MM.1S (cell line): ENCODE measurements around the gene C11orf91.

Experiments used
- EZH2 ChIP-seq: fragments of 300-600 bp; sonication (generic); optimal IDR thresholded peaks from 2 replicates; pipeline ENCODE3; 2017; ENCODE audit warnings: low read depth, mild to moderate bottlenecking, antibody characterized with exemption, low read length, mixed read lengths
- EZH2phosphoT487 ChIP-seq: fragments of 300-600 bp; sonication (generic); IDR thresholded peaks from 2 replicates; pipeline ENCODE4 v1.6.1; 2018; ENCODE audit warnings: antibody characterized with exemption, low read length
- TF ChIP-seq, protein P1 (sequence below): fragments of 300-600 bp; sonication (generic); IDR thresholded peaks from 2 replicates; pipeline ENCODE4 v1.5.1; 2016; ENCODE audit warnings: antibody characterized with exemption, low read length, mixed read lengths

DNA sequence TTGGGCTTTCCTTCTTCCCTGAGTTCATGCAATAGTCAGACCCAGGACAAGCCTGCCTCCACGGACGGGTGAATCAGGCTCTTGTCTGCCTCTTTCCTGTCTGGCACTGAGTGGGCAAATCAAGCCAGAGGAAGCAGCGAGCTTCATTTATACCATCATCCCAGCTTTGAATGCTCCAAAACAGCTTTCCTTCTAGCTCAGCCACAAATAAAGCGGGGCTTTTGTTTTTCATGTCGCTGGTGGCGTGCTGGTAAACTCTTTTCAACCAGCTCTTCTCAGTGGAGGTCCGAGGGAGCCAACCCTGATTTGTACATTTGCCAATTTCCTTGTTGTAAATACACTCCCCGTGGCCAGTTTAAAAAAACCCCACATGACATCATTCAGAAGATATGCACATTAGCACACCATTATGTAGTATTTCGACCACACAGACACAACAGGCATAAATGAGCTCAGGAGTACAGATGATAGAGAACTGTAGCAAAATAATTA lies 8.6 kb downstream of the C11orf91 start:
- TF ChIP-seq EZH2phosphoT487 (no peak), EZH2 (no peak)
- TF ChIP-seq, protein P1, sequence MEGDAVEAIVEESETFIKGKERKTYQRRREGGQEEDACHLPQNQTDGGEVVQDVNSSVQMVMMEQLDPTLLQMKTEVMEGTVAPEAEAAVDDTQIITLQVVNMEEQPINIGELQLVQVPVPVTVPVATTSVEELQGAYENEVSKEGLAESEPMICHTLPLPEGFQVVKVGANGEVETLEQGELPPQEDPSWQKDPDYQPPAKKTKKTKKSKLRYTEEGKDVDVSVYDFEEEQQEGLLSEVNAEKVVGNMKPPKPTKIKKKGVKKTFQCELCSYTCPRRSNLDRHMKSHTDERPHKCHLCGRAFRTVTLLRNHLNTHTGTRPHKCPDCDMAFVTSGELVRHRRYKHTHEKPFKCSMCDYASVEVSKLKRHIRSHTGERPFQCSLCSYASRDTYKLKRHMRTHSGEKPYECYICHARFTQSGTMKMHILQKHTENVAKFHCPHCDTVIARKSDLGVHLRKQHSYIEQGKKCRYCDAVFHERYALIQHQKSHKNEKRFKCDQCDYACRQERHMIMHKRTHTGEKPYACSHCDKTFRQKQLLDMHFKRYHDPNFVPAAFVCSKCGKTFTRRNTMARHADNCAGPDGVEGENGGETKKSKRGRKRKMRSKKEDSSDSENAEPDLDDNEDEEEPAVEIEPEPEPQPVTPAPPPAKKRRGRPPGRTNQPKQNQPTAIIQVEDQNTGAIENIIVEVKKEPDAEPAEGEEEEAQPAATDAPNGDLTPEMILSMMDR: no peak
